GM21737 (cell line): ENCODE results near the gene NMBR.
A peak's percentile ranks its signal among the peaks of the same experiment; 100 is the strongest.
"Not testable (repeated sequence)": the region's sequence is repeated elsewhere in the genome, so short reads cannot be mapped to it uniquely, and the experiment has no call there.

Experiments
- ATAC-seq: cut with Tn5 transposase; IDR thresholded peaks from one replicate; pipeline ENCODE4 v1.9.1; 2021; ENCODE audit warnings: mild to moderate bottlenecking, moderate library complexity; ENCODE audit not compliant: unreplicated experiment

NMBR gene

GRCh38 chr6:142071981-142072380 lies 74.9 kb downstream of the NMBR start:
- ATAC-seq = no peak

GRCh38 chr6:142068416-142068815 lies 78.5 kb downstream of the NMBR start:
- ATAC-seq = no peak

GRCh38 chr6:142062861-142063260 lies 84.1 kb downstream of the NMBR start:
- not testable (repeated sequence) for ATAC-seq

- no peak for ATAC-seq
These were observed 88.2 kb downstream of the NMBR start for GRCh38 chr6:142058551-142059290.

GRCh38 chr6:142055219-142055618 lies 91.7 kb downstream of the NMBR start:
- ATAC-seq = peak; percentile 95

GRCh38 chr6:142051404-142051803 lies 95.5 kb downstream of the NMBR start:
- no peak for ATAC-seq

- ATAC-seq = no peak
These were observed 98.3 kb downstream of the NMBR start for GRCh38 chr6:142048593-142048980.

GRCh38 chr6:142047934-142048592 lies 98.9 kb downstream of the NMBR start:
- no peak for ATAC-seq

GRCh38 chr6:142045380-142046278 lies 101.3 kb downstream of the NMBR start:
- ATAC-seq = no peak

GRCh38 chr6:142035890-142036289 lies 111.0 kb downstream of the NMBR start:
- no peak for ATAC-seq

GRCh38 chr6:142031035-142031434 lies 115.9 kb downstream of the NMBR start:
- no peak for ATAC-seq

- peak; percentile 62 for ATAC-seq
These were observed 116.8 kb downstream of the NMBR start for GRCh38 chr6:142030115-142030619.

GRCh38 chr6:142028527-142028926 lies 118.4 kb downstream of the NMBR start:
- no peak for ATAC-seq

GRCh38 chr6:142027804-142028203 lies 119.1 kb downstream of the NMBR start:
- ATAC-seq = not testable (repeated sequence)

GRCh38 chr6:142027074-142027473 lies 119.8 kb downstream of the NMBR start:
- no peak for ATAC-seq

GRCh38 chr6:142026471-142026870 lies 120.5 kb downstream of the NMBR start:
- no peak for ATAC-seq
